ENCODE data around the gene FRG2C. TPM values are rescaled to one million over a fixed set of nuclear protein-coding genes. Genes with fewer than 3 reads are reported as not detected.
A peak's percentile ranks its signal among the peaks of the same experiment; 100 is the strongest.
"Not testable (repeated sequence)": the region's sequence is repeated elsewhere in the genome, so short reads cannot be mapped to it uniquely, and the experiment has no call there.

Gene FRG2C
- total and polyA plus RNA-seq, 4 donors: not detected

DNA sequence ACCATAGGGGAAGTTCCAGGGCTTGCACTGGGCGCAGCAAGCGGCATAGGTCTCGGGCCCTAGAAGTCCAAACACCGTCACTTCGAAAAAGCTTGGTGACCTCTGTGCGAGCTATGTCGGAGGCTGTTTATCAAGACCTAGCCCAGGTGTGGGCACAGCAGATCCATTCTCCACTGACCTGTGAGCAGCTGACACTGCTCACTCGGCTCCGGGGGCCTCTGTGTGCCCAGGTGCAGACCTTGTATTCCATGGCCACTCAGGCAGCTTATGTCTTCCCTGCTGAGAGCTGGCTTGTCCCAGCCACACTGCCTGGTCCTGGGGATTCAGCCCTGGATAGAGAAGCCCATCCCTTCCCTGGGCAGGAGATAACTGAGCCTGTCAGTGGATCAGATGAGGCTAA is 1.5 kb downstream of the FRG2C start:
- DNase-seq; ATAC-seq (ENCODE audit: low FRiP score); intact Hi-C loops (cut with DNase I): not testable (repeated sequence)

DNA sequence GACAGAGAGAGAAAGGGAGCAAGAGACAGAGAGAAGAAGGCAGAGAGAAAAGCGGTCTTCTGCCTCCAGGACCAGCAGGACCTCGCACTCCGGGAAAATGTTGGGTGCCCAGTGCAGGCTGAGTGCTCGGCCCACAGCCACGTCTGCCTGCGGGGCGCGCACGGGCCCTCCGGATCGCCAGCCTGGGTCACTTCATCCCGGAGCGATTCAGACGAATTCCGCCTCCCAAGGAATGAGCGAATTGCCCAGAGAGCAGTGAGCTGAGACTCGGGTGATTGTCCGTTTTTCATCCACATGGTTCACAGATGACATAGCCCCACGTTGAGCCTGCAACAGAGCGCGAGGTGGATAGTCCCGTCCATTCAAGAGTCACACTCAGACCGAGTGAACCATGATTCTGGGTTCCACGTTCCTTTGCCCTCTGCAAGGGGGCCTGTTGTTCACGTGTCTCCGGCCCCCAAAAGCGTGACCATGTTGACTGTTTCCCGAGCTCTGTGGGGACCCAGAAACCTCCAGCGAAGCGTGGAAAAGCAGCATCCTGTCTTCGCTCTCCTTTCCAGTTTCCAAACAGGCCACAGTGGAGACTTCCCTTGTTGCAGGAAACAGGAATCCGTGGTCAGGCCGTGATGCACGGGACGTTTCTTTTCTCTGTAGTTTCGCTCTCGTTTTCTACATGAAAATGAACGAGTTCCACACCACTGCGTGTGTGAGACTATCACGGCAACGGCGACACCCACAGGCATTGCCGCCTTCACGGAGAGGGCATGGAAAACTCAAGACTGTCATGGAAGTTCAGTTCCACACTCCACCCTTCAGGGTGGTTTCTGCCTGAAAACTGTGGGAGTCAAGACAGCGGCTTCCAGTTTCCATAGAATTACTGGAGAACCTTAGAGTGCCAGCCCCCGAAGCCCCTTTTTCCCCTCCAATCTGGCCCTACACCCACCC is 3.9 kb downstream of the FRG2C start:
- H3K4me3 ChIP-seq (ENCODE audit: low read length in 2 of 2); H3K27ac ChIP-seq (ENCODE audit: low read depth in 1 of 2, low read length in 2 of 2); intact Hi-C loops (cut with DNase I); ATAC-seq (ENCODE audit: low FRiP score); H3K4me1 ChIP-seq (ENCODE audit: control insufficient read depth in 1 of 2, insufficient read depth in 2 of 2, low read length in 2 of 2); H3K27me3 ChIP-seq (ENCODE audit: control insufficient read depth in 1 of 2, insufficient read depth in 2 of 2, low read length in 1 of 2); H3K9me3 ChIP-seq (ENCODE audit: control insufficient read depth, low read length); H3K36me3 ChIP-seq (ENCODE audit: control insufficient read depth in 1 of 2, insufficient read depth in 2 of 2, low read length in 1 of 2): not testable (repeated sequence)
- 52 to 56% methylated on average over 46 of the region's 46 CpGs for WGBS, 2 donors
- DNase-seq: peak in 1 of 2 donors; percentile 79

More for the DNA sequence above, 1.5 kb downstream of the FRG2C start:
- H3K4me1 ChIP-seq (ENCODE audit: control insufficient read depth in 1 of 2, insufficient read depth in 2 of 2, low read length in 2 of 2); H3K4me3 ChIP-seq (ENCODE audit: low read length in 2 of 2); H3K27ac ChIP-seq (ENCODE audit: low read depth in 1 of 2, low read length in 2 of 2); H3K27me3 ChIP-seq (ENCODE audit: control insufficient read depth in 1 of 2, insufficient read depth in 2 of 2, low read length in 1 of 2); H3K36me3 ChIP-seq (ENCODE audit: control insufficient read depth in 1 of 2, insufficient read depth in 2 of 2, low read length in 1 of 2); H3K9me3 ChIP-seq (ENCODE audit: control insufficient read depth, low read length): not testable (repeated sequence)
- 77% methylated on average over 9 of the region's 9 CpGs for WGBS, 2 donors

DNA sequence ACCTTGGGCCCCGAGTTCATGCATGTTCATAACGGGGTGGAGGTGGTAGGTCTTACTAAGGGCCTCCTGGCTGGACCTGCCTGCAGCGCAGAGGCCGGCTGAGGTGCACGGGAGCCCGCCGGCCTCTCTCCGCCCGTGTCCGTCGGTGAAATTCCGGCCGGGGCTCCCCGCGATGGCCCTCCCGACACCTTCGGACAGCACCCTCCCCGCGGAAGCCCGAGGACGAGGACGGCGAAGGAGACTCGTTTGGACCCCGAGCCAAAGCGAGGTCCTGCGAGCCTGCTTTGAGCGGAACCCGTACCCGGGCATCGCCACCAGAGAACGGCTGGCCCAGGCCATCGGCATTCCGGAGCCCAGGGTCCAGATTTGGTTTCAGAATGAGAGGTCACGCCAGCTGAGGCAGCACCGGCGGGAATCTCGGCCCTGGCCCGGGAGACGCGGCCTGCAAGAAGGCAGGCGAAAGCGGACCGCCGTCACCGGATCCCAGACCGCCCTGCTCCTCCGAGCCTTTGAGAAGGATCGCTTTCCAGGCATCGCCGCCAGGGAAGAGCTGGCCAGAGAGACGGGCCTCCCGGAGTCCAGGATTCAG is 4.7 kb downstream of the FRG2C start:
- H3K36me3 ChIP-seq (ENCODE audit: control insufficient read depth in 1 of 2, insufficient read depth in 2 of 2, low read length in 1 of 2); H3K4me3 ChIP-seq (ENCODE audit: low read length in 2 of 2); intact Hi-C loops (cut with DNase I); H3K27me3 ChIP-seq (ENCODE audit: control insufficient read depth in 1 of 2, insufficient read depth in 2 of 2, low read length in 1 of 2); H3K27ac ChIP-seq (ENCODE audit: low read depth in 1 of 2, low read length in 2 of 2); H3K4me1 ChIP-seq (ENCODE audit: control insufficient read depth in 1 of 2, insufficient read depth in 2 of 2, low read length in 2 of 2); H3K9me3 ChIP-seq (ENCODE audit: control insufficient read depth, low read length): not testable (repeated sequence)
- WGBS, 2 donors: 51 to 55% methylated on average over 51 to 53 of the region's 53 CpGs
- ATAC-seq (ENCODE audit: low FRiP score) (peak; percentile 95), DNase-seq (peak; percentile 94 to 97)

DNA sequence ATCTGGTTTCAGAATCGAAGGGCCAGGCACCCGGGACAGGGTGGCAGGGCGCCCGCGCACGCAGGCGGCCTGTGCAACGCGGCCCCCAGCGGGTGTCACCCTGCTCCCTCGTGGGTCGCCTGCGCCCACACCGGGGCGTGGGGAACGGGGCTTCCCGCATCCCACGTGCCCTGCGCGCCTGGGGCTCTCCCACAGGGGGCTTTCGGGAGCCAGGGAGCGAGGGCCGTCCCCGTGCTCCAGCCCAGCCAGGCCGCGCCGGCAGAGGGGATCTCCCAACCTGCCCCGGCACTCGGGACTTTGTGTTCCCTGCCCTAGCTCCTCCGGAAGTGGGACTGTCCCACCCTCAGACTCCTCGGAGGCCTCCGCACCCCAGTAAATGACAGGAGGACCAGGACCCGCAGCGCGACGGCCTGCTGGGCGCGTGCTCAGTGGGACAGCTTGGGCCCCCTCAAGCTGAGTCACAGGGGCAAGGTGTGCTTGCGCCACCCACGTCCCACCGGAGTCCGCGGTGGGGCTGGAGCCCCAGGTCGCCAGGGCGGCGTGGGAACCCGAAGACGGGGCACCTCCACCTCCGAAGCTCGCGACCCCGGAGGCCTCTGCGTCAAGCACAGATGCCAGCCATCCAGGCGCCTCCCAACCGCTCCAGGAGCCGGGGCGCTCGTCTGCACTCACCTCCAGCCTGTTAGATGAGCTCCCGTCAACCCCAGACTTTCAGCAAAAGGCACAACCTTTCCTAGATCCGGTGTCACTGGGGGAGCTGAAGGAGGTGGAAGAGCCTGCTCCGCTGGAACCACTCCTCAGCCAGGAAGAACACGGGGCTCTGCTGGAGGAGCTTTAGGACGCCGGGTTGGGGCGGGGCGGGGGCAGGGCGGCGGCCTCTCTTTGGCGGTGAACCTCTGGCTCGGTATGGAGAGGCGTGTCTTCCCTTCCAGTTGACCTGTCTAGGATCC is 5.5 kb downstream of the FRG2C start:
- H3K27ac ChIP-seq (ENCODE audit: low read depth in 1 of 2, low read length in 2 of 2); H3K27me3 ChIP-seq (ENCODE audit: control insufficient read depth in 1 of 2, insufficient read depth in 2 of 2, low read length in 1 of 2); intact Hi-C loops (cut with DNase I); H3K4me3 ChIP-seq (ENCODE audit: low read length in 2 of 2); H3K9me3 ChIP-seq (ENCODE audit: control insufficient read depth, low read length); H3K36me3 ChIP-seq (ENCODE audit: control insufficient read depth in 1 of 2, insufficient read depth in 2 of 2, low read length in 1 of 2); H3K4me1 ChIP-seq (ENCODE audit: control insufficient read depth in 1 of 2, insufficient read depth in 2 of 2, low read length in 2 of 2): not testable (repeated sequence)
- WGBS, 2 donors: 32 to 38% methylated on average over 71 of the region's 71 CpGs
- ATAC-seq (ENCODE audit: low FRiP score) (peak; percentile 93), DNase-seq (peak; percentile 82 to 93)

DNA sequence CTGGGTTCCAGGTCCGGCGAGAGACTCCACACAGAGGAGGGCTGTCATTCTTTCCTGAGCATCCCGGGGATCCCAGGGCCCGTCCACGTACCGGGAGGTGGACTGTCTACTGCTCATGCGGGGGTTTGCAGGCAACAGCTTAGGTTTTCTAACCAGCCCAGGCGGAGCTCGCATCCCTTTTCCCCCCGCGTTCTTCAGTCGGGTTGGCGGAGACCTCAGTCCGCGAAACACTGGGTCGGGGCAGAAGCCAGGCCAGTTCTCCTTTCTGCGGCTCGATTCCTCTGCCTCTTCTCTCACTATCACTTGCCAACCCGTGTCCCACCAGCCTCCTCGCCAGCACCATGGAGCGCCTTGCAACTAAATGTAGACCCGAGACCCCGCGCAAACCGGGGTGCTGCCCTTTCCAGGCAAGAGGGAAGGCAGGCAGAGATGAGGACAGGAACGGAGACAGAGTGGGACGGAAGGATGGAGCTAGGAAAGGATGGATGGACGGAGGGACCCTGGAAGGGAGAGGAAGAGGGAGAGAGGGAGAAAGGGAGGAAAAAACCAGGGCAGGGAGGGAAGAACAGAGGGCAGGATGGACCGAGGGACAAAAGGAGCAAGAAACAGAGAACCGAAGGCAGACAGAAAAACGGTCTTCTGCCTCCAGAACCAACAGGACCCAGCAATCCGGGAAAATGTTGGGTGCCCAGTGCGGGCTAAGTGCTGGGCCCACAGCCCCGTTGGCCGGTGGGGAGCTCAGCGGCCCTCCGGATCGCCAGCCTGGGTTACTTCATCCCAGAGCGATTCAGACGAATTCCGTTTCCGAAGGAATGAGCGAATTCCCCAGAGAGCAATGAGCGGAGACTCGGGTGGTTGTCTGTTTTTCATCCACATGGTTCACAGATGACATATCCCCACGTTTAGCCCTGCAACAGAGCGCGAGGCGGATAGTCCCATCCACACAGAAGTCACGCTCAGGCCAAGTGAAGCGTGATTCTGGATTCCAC is 6.5 kb downstream of the FRG2C start:
- H3K27ac ChIP-seq (ENCODE audit: low read depth in 1 of 2, low read length in 2 of 2); H3K4me3 ChIP-seq (ENCODE audit: low read length in 2 of 2); H3K36me3 ChIP-seq (ENCODE audit: control insufficient read depth in 1 of 2, insufficient read depth in 2 of 2, low read length in 1 of 2); intact Hi-C loops (cut with DNase I); H3K9me3 ChIP-seq (ENCODE audit: control insufficient read depth, low read length); H3K27me3 ChIP-seq (ENCODE audit: control insufficient read depth in 1 of 2, insufficient read depth in 2 of 2, low read length in 1 of 2); ATAC-seq (ENCODE audit: low FRiP score); H3K4me1 ChIP-seq (ENCODE audit: control insufficient read depth in 1 of 2, insufficient read depth in 2 of 2, low read length in 2 of 2): not testable (repeated sequence)
- DNase-seq: peak; percentile 54 to 79
- 13 to 14% methylated on average over 51 of the region's 51 CpGs for WGBS, 2 donors

DNA sequence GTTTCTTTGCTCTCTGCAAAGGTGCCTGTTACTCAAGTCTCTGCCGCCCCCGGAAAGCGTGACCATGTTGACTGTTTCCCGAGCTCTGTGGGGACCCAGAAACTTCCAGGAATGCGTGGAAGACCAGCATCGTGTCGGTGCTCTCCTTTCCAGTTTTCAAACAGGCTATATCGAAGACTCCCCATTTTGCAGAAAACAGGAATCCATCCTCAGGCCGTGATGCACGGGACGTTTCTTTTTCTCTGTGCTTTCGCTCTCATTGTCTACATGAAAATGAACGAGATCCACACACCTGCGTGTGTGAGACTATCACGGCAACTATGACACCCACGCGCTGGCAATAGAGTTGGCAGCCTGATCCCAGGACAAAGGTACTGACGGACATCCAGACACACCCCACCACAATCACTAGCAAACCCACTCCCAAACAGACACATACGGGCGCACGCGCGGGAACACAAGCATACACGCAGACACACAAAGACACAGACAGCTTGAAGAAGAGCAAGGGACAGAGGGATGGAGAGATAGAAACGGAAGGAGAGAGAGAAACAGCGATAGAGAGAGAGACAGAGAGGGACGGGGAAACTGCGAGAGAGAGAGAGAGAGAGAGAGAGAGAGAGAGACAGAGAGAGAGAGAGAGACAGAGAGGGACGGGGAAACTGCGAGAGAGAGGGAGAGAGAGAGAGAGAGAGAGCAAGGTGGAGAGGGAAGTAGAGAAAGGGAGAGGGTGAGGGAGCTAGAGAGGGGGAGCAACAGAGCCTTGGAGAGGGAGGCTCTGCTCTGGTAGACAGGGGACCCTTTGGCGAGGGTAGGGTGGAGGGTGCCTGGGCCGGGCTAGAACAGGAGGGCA is 7.4 kb downstream of the FRG2C start:
- H3K9me3 ChIP-seq (ENCODE audit: control insufficient read depth, low read length); H3K27me3 ChIP-seq (ENCODE audit: control insufficient read depth in 1 of 2, insufficient read depth in 2 of 2, low read length in 1 of 2); H3K4me3 ChIP-seq (ENCODE audit: low read length in 2 of 2); H3K4me1 ChIP-seq (ENCODE audit: control insufficient read depth in 1 of 2, insufficient read depth in 2 of 2, low read length in 2 of 2); intact Hi-C loops (cut with DNase I); H3K36me3 ChIP-seq (ENCODE audit: control insufficient read depth in 1 of 2, insufficient read depth in 2 of 2, low read length in 1 of 2); ATAC-seq (ENCODE audit: low FRiP score); H3K27ac ChIP-seq (ENCODE audit: low read depth in 1 of 2, low read length in 2 of 2); DNase-seq: not testable (repeated sequence)
- WGBS, 2 donors: 14 to 23% methylated on average over 30 to 32 of the region's 32 CpGs

DNA sequence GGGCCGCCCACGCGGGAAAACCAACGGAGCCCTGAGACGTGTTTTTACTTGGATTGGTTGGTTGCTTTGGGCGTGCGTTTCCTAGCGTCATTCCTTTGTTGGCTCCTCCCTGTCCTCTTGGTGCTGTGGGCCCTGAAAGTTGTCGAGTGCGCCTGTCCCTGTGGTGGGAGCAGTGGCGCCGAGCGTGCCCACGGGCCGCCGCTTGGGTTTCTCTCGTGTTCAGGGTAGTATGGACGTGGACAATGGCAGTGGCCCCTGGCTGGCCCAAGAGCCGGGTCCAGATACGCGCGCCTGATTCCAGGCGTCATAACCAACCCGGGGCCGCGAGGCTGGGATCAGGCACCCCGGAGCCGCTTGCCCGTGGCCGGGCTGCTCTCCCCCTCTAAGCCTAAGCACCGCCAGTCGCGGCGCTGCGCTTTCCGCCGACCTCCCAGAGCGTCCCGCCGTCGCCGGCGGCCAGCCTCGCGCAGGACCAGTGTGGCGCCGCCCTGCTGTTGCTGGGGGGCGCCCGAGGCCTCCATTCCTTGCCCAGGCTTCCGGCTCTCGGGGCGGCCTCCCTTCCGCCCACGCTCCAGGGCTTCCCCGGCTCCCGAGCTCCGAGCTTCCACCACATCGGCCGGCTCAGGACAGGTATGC is 8.1 kb downstream of the FRG2C start:
- peak; percentile 15 for ATAC-seq (ENCODE audit: low FRiP score)
- peak; percentile 82 to 83 for DNase-seq
- intact Hi-C loops (cut with DNase I): not testable (repeated sequence)

More for the DNA sequence above, 8.1 kb downstream of the FRG2C start:
- not testable (repeated sequence) for H3K9me3 ChIP-seq (ENCODE audit: control insufficient read depth, low read length); H3K36me3 ChIP-seq (ENCODE audit: control insufficient read depth in 1 of 2, insufficient read depth in 2 of 2, low read length in 1 of 2); H3K4me3 ChIP-seq (ENCODE audit: low read length in 2 of 2); H3K4me1 ChIP-seq (ENCODE audit: control insufficient read depth in 1 of 2, insufficient read depth in 2 of 2, low read length in 2 of 2); H3K27me3 ChIP-seq (ENCODE audit: control insufficient read depth in 1 of 2, insufficient read depth in 2 of 2, low read length in 1 of 2)
- 13 to 24% methylated on average over 50 to 59 of the region's 59 CpGs for WGBS, 2 donors
- H3K27ac ChIP-seq (ENCODE audit: low read depth in 1 of 2, low read length in 2 of 2): peak overlapping the region in 1 of 2 donors; percentile 35

Data from aorta (tissue), 5 donors.